Stimulated activated CD8-positive, alpha-beta memory T cell treated with anti-CD3 and anti-CD28 coated beads, Interleukin-12 subunit alpha, Interleukin-12 subunit beta, amount 100 ng/mL, for 1 hour (primary cell): Measurements from ENCODE around the gene SARM1.
"Not testable (repeated sequence)": the region's sequence is repeated elsewhere in the genome, so short reads cannot be mapped to it uniquely, and the experiment has no call there.

Experiments
- DNase-seq: peaks from one replicate; pipeline ENCODE4 v3.0.0-alpha.2; 2020; ENCODE audit warnings: low read depth

Gene SARM1

GRCh38 chr17:28425206-28425605 lies 53.7 kb downstream of the SARM1 start:
- DNase-seq = no peak

- no peak for DNase-seq
These were observed 54.6 kb downstream of the SARM1 start for GRCh38 chr17:28426081-28426519.

- DNase-seq = no peak
These were observed 55.9 kb downstream of the SARM1 start for GRCh38 chr17:28427371-28427770.

DNA sequence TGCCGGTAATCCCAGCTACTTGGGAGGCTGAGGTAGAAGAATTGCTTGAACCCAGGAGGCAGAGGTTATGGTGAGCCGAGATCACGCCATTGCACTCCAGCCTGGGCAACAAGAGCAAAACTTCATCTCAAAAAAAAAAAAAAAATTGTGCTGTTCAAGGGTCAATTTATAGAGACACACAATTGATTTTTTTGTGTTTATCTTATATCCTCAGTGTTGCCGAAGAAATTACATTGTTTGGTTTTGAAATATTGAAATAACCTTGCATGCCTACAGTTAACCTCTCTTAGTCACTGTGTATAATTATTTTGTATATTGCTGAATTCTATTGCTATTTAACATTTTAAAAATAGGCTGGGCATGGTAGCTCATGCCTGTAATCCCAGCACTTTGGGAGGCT lies 56.5 kb downstream of the SARM1 start:
- not testable (repeated sequence) for DNase-seq

DNA sequence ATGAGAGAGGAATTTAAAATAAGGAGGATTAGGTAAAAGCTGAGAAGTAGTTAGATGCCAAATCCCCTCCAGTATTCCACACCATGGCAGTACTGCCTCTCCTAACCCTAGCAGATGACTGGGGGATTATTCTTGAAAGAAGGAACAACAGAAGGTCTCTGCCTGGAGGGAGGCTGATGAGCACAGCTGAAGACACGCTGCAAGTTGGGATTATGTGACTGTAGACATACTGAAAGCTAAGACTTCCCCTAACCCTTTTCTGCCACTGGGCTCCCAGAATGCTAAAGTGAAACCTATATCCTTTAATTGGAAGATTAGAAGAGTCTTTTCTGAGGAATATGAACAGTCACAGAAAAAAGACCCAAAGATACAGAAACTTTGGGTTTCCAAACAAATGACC lies 62.2 kb downstream of the SARM1 start:
- DNase-seq = no peak

DNA sequence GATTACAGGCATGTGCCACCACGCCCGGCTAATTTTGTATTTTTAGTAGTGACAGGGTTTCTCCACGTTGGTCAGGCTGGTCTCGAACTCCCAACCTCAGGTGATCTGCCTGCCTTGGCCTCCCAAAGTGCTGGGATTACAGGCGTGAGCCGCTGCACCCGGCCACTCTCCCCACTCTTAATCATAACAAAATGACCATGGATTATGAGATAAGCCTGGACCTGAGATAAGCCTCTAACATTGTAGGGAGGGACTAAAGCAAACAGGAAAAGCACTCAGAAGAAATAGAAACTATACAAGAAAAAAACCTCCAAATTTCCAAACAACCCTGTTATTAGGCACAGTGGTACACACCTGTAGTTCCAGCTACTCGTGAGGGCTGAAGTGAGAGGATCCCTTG lies 62.8 kb downstream of the SARM1 start:
- DNase-seq = not testable (repeated sequence)

GRCh38 chr17:28443901-28444638 lies 72.6 kb downstream of the SARM1 start:
- no peak for DNase-seq

DNA sequence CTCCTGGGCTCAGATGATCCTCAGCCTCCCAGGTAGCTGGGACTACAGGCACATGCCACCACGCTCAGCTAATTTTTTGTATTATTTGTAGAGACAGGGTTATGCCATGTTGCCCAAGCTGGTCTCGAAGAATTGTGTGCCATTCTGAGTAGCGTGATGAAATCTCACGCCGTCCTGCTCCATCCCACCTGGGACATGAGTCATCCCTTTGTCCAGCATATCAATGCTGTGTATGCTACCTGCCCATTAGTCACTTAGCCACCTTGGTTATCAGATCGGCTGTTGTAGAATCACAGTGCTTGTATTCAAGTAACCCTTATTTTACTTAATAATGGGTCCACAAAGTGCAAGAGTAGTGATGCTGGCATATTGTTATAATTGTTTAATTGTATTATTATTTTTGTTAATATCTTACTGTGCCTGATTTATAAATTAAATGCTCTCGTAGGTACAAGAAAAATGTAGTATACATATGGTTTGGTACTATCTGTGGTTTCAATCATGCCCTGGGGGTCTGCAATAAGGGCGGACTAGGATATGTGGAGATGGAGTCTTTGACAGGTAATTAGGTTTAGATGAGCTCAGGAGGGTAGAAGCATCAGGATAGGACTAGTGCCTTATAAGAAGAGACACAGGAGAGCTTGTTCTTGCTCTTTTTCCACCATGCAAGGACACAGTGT lies 75.4 kb downstream of the SARM1 start:
- no peak for DNase-seq

GRCh38 chr17:28447396-28447760 lies 75.9 kb downstream of the SARM1 start:
- DNase-seq = no peak

GRCh38 chr17:28449859-28450258 lies 78.4 kb downstream of the SARM1 start:
- DNase-seq = no peak
